Measurements from ENCODE around the gene PLD6.

The PLD6 gene

DNA sequence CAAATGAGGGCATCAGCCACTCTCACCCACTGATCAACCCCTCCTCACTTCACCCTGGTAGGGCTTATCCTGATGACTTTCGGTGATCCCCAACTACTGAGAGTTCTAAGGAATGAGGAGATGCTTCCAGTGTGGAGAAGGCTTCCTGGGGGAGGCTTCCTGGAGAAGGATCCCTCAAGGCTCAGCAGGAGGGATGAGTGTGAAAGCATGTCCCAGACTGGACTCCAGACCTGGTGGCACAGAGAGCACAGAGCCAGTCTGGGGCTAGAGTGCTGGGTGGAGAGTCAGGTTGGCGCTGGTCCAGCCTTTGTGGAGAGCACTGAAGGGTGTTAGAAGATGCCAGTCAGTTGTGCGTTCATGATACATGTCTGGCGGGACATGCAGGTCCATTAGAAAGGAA, 53.7 kb downstream of the PLD6 start:
- no peak for DNase-seq

DNA sequence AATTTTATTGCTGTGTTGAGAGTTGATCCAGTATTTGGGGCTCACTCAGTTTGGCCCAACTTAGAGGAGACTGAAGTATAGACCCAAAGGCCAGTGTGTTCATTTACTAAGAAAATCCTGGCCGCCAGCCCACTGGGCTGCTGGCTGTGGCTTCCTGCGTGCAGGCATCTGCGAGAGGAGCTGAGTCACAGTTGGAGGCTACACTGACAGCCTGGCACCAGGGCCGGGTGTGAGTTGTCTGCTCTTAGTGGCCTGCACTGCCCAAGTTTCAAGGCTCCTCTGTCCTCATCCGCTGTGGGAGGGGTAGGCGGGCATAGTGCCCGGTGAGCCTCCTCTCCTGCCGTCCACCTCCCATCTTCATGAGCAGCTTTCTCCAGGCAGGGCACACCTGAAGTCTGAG, 54.2 kb downstream of the PLD6 start:
- no peak for DNase-seq

- DNase-seq, result no peak
These were observed 54.6 kb downstream of the PLD6 start for GRCh38 chr17:17151541-17151940.

- no peak for DNase-seq
These were observed 55.1 kb downstream of the PLD6 start for GRCh38 chr17:17151055-17151454.

Data from NCI-H524 treated with DMSO at 0.1 percent for 48 hours (cell line).